ENCODE measurements around the gene MAGEA2B. TPM values are rescaled to one million over a fixed set of nuclear protein-coding genes. Genes with fewer than 3 reads are reported as not detected.
"Not testable (repeated sequence)": the region's sequence is repeated elsewhere in the genome, so short reads cannot be mapped to it uniquely, and the experiment has no call there.

MAGEA2B gene
- not detected for total RNA-seq

- not testable (repeated sequence) for H3K9me3 Mint-ChIP-seq; DNase-seq (ENCODE audit: low spot score in 2 of 2); ATAC-seq; H3K27ac Mint-ChIP-seq; H3K36me3 Mint-ChIP-seq
Observed at GRCh38 chrX:152713815-152714787, at the start of gene MAGEA2B. TSS of gene MAGEA2B (plus strand) at chrX:152714628. CDS start at chrX:152717107, 2,479 bp downstream.

- Mint-ChIP-seq H3K9me3 (no peaks in the 10 kb centered on the region), H3K36me3 (no peaks in the 10 kb centered on the region), H3K27ac (no peak overlapping the region)
- no peak for DNase-seq (ENCODE audit: low spot score in 2 of 2)
- no peak for ATAC-seq
Observed at GRCh38 chrX:152674135-152674534, 40.3 kb upstream of the MAGEA2B start.

- H3K9me3 Mint-ChIP-seq; ATAC-seq; DNase-seq (ENCODE audit: low spot score in 2 of 2); H3K36me3 Mint-ChIP-seq; H3K27ac Mint-ChIP-seq: not testable (repeated sequence)
Observed at GRCh38 chrX:152674652-152675051, 39.8 kb upstream of the MAGEA2B start.

GRCh38 chrX:152681012-152681411, 33.4 kb upstream of the MAGEA2B start:
- ATAC-seq: peak; percentile 36 to 72
- H3K27ac Mint-ChIP-seq; DNase-seq (ENCODE audit: low spot score in 2 of 2); H3K36me3 Mint-ChIP-seq; H3K9me3 Mint-ChIP-seq: not testable (repeated sequence)

GRCh38 chrX:152697952-152698931, 16.2 kb upstream of the MAGEA2B start, which contains the start of gene MAGEA3:
TSS of gene MAGEA3 (plus strand) at chrX:152698794. CDS start at chrX:152700833, 2,039 bp downstream.
- not testable (repeated sequence) for DNase-seq (ENCODE audit: low spot score in 2 of 2); H3K27ac Mint-ChIP-seq; ATAC-seq; H3K36me3 Mint-ChIP-seq; H3K9me3 Mint-ChIP-seq

- not testable (repeated sequence) for H3K9me3 Mint-ChIP-seq; H3K27ac Mint-ChIP-seq; ATAC-seq; DNase-seq (ENCODE audit: low spot score in 2 of 2); H3K36me3 Mint-ChIP-seq
Observed at GRCh38 chrX:152700390-152700789, 14.0 kb upstream of the MAGEA2B start.

GRCh38 chrX:152706500-152706899, 7.9 kb upstream of the MAGEA2B start:
- DNase-seq (ENCODE audit: low spot score in 2 of 2); H3K36me3 Mint-ChIP-seq; H3K9me3 Mint-ChIP-seq; ATAC-seq; H3K27ac Mint-ChIP-seq: not testable (repeated sequence)

- not testable (repeated sequence) for H3K36me3 Mint-ChIP-seq; H3K9me3 Mint-ChIP-seq; H3K27ac Mint-ChIP-seq; DNase-seq (ENCODE audit: low spot score in 2 of 2); ATAC-seq
Observed at GRCh38 chrX:152709173-152709572, 5.3 kb upstream of the MAGEA2B start, which contains the start of gene CSAG2. TSS of gene CSAG2 (minus strand) at chrX:152709273. CDS start at chrX:152709112, 161 bp downstream.

GRCh38 chrX:152713195-152713594, 1.2 kb upstream of the MAGEA2B start:
- DNase-seq (ENCODE audit: low spot score in 2 of 2); ATAC-seq; H3K27ac Mint-ChIP-seq; H3K9me3 Mint-ChIP-seq; H3K36me3 Mint-ChIP-seq: not testable (repeated sequence)

- H3K36me3 Mint-ChIP-seq: no peaks in the 10 kb centered on the region
Observed at GRCh38 chrX:152725409-152725808, 11.0 kb downstream of the MAGEA2B start.

GRCh38 chrX:152733261-152733975, 19.0 kb downstream of the MAGEA2B start, which contains the start of the genes CSAG1 and MAGEA12:
TSS of gene CSAG1 (minus strand) at chrX:152733721. CDS start at chrX:152732460, 1,261 bp downstream.
TSS of gene MAGEA12 (plus strand) at chrX:152733757. CDS start at chrX:152736162, 2,405 bp downstream.
- Mint-ChIP-seq H3K36me3 (no peaks in the 10 kb centered on the region), H3K27ac (no peak within 1 kb of the TSS), H3K9me3 (no peaks in the 10 kb centered on the region)
- no peak for ATAC-seq
- DNase-seq (ENCODE audit: low spot score in 2 of 2): no peak

More at GRCh38 chrX:152725409-152725808, 11.0 kb downstream of the MAGEA2B start:
- ATAC-seq (no peak), DNase-seq (ENCODE audit: low spot score in 2 of 2) (no peak)
- Mint-ChIP-seq H3K27ac (no peak overlapping the region), H3K9me3 (no peaks in the 10 kb centered on the region)

GRCh38 chrX:152734143-152734858, 19.9 kb downstream of the MAGEA2B start:
- not testable (repeated sequence) for H3K9me3 Mint-ChIP-seq; H3K27ac Mint-ChIP-seq; H3K36me3 Mint-ChIP-seq; ATAC-seq; DNase-seq (ENCODE audit: low spot score in 2 of 2)

GRCh38 chrX:152735101-152735500, 20.7 kb downstream of the MAGEA2B start:
- Mint-ChIP-seq H3K27ac (no peak overlapping the region), H3K9me3 (no peaks in the 10 kb centered on the region), H3K36me3 (no peaks in the 10 kb centered on the region)
- ATAC-seq: no peak
- no peak for DNase-seq (ENCODE audit: low spot score in 2 of 2)

GRCh38 chrX:152735860-152736511, 21.6 kb downstream of the MAGEA2B start:
- Mint-ChIP-seq H3K9me3 (no peaks in the 10 kb centered on the region), H3K36me3 (no peaks in the 10 kb centered on the region), H3K27ac (no peak overlapping the region)
- no peak for ATAC-seq
- no peak for DNase-seq (ENCODE audit: low spot score in 2 of 2)

- not testable (repeated sequence) for DNase-seq (ENCODE audit: low spot score in 2 of 2); H3K9me3 Mint-ChIP-seq; H3K36me3 Mint-ChIP-seq; ATAC-seq; H3K27ac Mint-ChIP-seq
Observed at GRCh38 chrX:152736528-152736927, 22.1 kb downstream of the MAGEA2B start.
